Measurements from ENCODE around the gene LCT. TPM values are rescaled to one million over a fixed set of nuclear protein-coding genes. Genes with fewer than 3 reads are reported as not detected.

Gene LCT
- total and polyA plus RNA-seq, 2 of the 13 experiments (the other 11 are each of a cell fraction or from before 2014, with no cell fraction given) = not detected

DNA sequence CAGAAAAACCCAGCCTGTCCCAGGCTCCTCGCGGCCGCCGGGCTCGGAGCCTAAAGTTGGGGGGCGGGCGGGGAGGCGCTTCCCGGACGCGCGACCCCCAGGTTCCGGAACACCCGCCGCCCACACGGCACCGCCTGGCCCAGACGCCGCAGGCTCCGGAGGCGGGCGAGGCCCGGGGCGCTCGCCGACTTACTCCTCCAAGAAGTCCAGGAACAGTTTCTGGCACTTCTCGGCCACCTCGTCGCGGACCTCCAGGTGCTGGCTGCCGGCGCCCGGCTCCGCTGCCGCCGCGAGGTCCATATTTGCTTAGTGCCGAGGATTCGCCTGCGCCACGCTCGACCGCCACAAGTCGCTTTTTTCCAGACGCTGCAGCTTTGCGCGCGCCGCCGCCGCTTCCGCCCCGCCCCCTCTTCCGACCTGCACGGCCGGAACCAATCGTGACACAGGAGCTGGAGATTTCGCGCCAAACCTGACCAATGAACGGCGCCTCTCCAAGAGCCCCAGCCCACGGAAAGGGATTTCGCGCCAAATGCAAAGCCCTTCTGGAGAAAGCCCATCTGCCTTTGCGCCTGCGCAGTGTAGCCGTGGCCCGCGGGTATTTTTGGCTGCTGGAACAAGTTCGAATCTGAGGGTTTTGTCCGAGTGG, 39.2 kb upstream of the LCT start, which contains the start of gene MCM6 (continued):
- TF ChIP-seq ATF7 (IDR thresholded peaks at IDR 0.05) (no peak), ATF7 (CRISPR knock-in tag; IDR thresholded peaks at IDR 0.05) (no peak), IKZF1 (IDR thresholded peaks at IDR 0.05) (no peak), MYC (CRISPR knock-in tag; IDR thresholded peaks at IDR 0.05; ENCODE audit: borderline replicate concordance) (no peak), ZNF256 (CRISPR knock-in tag; conservative IDR thresholded peaks at IDR 0.05) (peak; percentile 87; the same call in 1 of the 2 replicates), NFIB (CRISPR knock-in tag; IDR thresholded peaks at IDR 0.05; ENCODE audit: borderline replicate concordance) (0 out of 2 replicates have a peak, but pooled peaks have one; percentile 58), ZNF788 (CRISPR knock-in tag; IDR thresholded peaks at IDR 0.05; ENCODE audit: borderline replicate concordance) (no peak), SMAD3 (CRISPR knock-in tag; IDR thresholded peaks at IDR 0.05) (no peak), MAZ (IDR thresholded peaks at IDR 0.05; ENCODE audit: borderline replicate concordance, low read depth, low read length) (no peak), MAZ (CRISPR knock-in tag; IDR thresholded peaks at IDR 0.05; ENCODE audit: low read depth) (peak; percentile 53; the same call in 1 of the 2 replicates), IRX3 (CRISPR knock-in tag; IDR thresholded peaks at IDR 0.05; ENCODE audit: borderline replicate concordance, low read depth) (peak; percentile 95; the same call in 1 of the 2 replicates), ZNF431 (CRISPR knock-in tag; IDR thresholded peaks at IDR 0.05; ENCODE audit: borderline replicate concordance, low read depth) (no peak), LCORL (IDR thresholded peaks at IDR 0.05) (no peak), LCORL (CRISPR knock-in tag; IDR thresholded peaks at IDR 0.05) (no peak), SP5 (CRISPR knock-in tag; IDR thresholded peaks at IDR 0.05; ENCODE audit: borderline replicate concordance, low read depth) (no peak), ATAD3A (CRISPR knock-in tag; IDR thresholded peaks at IDR 0.05) (no peak), KDM3A (CRISPR knock-in tag; IDR thresholded peaks at IDR 0.05; ENCODE audit: low read depth) (no peak), MTA1 (CRISPR knock-in tag; IDR thresholded peaks at IDR 0.05; ENCODE audit: borderline replicate concordance) (no peak), SNAPC2 (CRISPR knock-in tag; IDR thresholded peaks at IDR 0.05) (peak; percentile 89), ZNF839 (CRISPR knock-in tag; IDR thresholded peaks at IDR 0.05; ENCODE audit: borderline replicate concordance) (no peak)
- TF ChIP-seq, protein P1, sequence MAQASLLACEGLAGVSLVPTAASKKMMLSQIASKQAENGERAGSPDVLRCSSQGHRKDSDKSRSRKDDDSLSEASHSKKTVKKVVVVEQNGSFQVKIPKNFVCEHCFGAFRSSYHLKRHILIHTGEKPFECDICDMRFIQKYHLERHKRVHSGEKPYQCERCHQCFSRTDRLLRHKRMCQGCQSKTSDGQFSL (CRISPR knock-in tag; IDR thresholded peaks at IDR 0.05) = 0 out of 2 replicates have a peak, but pooled peaks have one; percentile 18
- TF ChIP-seq, protein P2, sequence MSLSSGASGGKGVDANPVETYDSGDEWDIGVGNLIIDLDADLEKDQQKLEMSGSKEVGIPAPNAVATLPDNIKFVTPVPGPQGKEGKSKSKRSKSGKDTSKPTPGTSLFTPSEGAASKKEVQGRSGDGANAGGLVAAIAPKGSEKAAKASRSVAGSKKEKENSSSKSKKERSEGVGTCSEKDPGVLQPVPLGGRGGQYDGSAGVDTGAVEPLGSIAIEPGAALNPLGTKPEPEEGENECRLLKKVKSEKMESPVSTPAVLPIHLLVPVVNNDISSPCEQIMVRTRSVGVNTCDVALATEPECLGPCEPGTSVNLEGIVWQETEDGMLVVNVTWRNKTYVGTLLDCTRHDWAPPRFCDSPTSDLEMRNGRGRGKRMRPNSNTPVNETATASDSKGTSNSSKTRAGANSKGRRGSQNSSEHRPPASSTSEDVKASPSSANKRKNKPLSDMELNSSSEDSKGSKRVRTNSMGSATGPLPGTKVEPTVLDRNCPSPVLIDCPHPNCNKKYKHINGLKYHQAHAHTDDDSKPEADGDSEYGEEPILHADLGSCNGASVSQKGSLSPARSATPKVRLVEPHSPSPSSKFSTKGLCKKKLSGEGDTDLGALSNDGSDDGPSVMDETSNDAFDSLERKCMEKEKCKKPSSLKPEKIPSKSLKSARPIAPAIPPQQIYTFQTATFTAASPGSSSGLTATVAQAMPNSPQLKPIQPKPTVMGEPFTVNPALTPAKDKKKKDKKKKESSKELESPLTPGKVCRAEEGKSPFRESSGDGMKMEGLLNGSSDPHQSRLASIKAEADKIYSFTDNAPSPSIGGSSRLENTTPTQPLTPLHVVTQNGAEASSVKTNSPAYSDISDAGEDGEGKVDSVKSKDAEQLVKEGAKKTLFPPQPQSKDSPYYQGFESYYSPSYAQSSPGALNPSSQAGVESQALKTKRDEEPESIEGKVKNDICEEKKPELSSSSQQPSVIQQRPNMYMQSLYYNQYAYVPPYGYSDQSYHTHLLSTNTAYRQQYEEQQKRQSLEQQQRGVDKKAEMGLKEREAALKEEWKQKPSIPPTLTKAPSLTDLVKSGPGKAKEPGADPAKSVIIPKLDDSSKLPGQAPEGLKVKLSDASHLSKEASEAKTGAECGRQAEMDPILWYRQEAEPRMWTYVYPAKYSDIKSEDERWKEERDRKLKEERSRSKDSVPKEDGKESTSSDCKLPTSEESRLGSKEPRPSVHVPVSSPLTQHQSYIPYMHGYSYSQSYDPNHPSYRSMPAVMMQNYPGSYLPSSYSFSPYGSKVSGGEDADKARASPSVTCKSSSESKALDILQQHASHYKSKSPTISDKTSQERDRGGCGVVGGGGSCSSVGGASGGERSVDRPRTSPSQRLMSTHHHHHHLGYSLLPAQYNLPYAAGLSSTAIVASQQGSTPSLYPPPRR (CRISPR knock-in tag; IDR thresholded peaks at IDR 0.05; ENCODE audit: borderline replicate concordance) = peak; percentile 34; the same call in 1 of the 2 replicates
- TF ChIP-seq, protein P3, sequence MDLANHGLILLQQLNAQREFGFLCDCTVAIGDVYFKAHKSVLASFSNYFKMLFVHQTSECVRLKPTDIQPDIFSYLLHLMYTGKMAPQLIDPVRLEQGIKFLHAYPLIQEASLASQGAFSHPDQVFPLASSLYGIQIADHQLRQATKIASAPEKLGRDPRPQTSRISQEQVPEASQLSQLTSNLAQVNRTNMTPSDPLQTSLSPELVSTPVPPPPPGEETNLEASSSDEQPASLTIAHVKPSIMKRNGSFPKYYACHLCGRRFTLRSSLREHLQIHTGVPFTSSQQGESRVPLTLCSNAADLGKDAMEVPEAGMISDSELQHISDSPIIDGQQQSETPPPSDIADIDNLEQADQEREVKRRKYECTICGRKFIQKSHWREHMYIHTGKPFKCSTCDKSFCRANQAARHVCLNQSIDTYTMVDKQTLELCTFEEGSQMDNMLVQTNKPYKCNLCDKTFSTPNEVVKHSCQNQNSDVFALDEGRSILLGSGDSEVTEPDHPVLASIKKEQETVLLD (CRISPR knock-in tag; IDR thresholded peaks at IDR 0.05; ENCODE audit: low read depth) = peak; percentile 49; the same call in 1 of the 2 replicates
- TF ChIP-seq, protein P4, sequence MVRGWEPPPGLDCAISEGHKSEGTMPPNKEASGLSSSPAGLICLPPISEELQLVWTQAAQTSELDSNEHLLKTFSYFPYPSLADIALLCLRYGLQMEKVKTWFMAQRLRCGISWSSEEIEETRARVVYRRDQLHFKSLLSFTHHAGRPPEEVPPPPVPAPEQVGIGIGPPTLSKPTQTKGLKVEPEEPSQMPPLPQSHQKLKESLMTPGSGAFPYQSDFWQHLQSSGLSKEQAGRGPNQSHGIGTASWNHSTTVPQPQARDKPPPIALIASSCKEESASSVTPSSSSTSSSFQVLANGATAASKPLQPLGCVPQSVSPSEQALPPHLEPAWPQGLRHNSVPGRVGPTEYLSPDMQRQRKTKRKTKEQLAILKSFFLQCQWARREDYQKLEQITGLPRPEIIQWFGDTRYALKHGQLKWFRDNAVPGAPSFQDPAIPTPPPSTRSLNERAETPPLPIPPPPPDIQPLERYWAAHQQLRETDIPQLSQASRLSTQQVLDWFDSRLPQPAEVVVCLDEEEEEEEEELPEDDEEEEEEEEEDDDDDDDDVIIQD (CRISPR knock-in tag; IDR thresholded peaks at IDR 0.05; ENCODE audit: low read depth) = no peak

All from HepG2 (cell line).